Nephron progenitor cell (in vitro differentiated cells): ENCODE results near the gene PYGB.
"Not testable (repeated sequence)": the region's sequence is repeated elsewhere in the genome, so short reads cannot be mapped to it uniquely, and the experiment has no call there.

Experiments used
- DNase-seq: peaks from one replicate; pipeline ENCODE4 v3.0.0; 2021
- H3K27ac Mint-ChIP-seq: 2 replicates; pipeline ENCODE4 v1.8.0; 2021; ENCODE audit warnings: mild to moderate bottlenecking, moderate library complexity, mixed read lengths
- H3K27me3 Mint-ChIP-seq: 2 replicates; pipeline ENCODE4 v1.8.0; 2021; ENCODE audit warnings: mild to moderate bottlenecking, low read depth, mixed read lengths; ENCODE audit not compliant: poor library complexity
- H3K36me3 Mint-ChIP-seq: 2 replicates; pipeline ENCODE4 v1.8.0; 2021; ENCODE audit warnings: low read depth, mixed read lengths
- H3K4me1 Mint-ChIP-seq: 2 replicates; pipeline ENCODE4 v1.8.0; 2021; ENCODE audit warnings: mixed read lengths
- H3K4me3 Mint-ChIP-seq: 2 replicates; pipeline ENCODE4 v1.8.0; 2021; ENCODE audit warnings: mild to moderate bottlenecking, moderate library complexity, mixed read lengths
- H3K9me3 Mint-ChIP-seq: 2 replicates; pipeline ENCODE4 v1.8.0; 2021; ENCODE audit warnings: mild to moderate bottlenecking, moderate library complexity, mixed read lengths
- CTCF ChIP-seq: fragments of 200-600 bp; sonication (generic); IDR thresholded peaks from 2 replicates; pipeline ENCODE4 v1.5.0; 2021; ENCODE audit warnings: antibody characterized with exemption

The PYGB gene

GRCh38 chr20:25257130-25257529 lies 9.2 kb downstream of the PYGB start:
- no peaks in the 10 kb centered on the region for H3K27me3 Mint-ChIP-seq
- H3K4me1 Mint-ChIP-seq, result peaks cover 21% of the 10 kb centered on the region
- no peak for DNase-seq
- H3K27ac Mint-ChIP-seq, result no peak overlapping the region
- peaks cover 36% of the 10 kb centered on the region for H3K9me3 Mint-ChIP-seq
- TF ChIP-seq CTCF, result no peak
- H3K4me3 Mint-ChIP-seq, result no peak overlapping the region
- peaks cover 74% of the 10 kb centered on the region for H3K36me3 Mint-ChIP-seq

GRCh38 chr20:25257756-25258475 lies 10.0 kb downstream of the PYGB start:
- H3K4me3 Mint-ChIP-seq, result no peak overlapping the region
- no peaks in the 10 kb centered on the region for H3K27me3 Mint-ChIP-seq
- DNase-seq, result no peak
- H3K36me3 Mint-ChIP-seq, result peaks cover 75% of the 10 kb centered on the region
- H3K9me3 Mint-ChIP-seq, result peaks cover 41% of the 10 kb centered on the region
- no peak for TF ChIP-seq CTCF
- H3K27ac Mint-ChIP-seq, result no peak overlapping the region
- peaks cover 14% of the 10 kb centered on the region for H3K4me1 Mint-ChIP-seq

GRCh38 chr20:25258476-25258805 lies 10.6 kb downstream of the PYGB start:
- no peak for TF ChIP-seq CTCF
- DNase-seq, result no peak
- H3K36me3 Mint-ChIP-seq, result peaks cover 79% of the 10 kb centered on the region

GRCh38 chr20:25258828-25259227 lies 10.9 kb downstream of the PYGB start:
- peaks cover 4% of the 10 kb centered on the region for H3K27me3 Mint-ChIP-seq
- H3K9me3 Mint-ChIP-seq, result peaks cover 50% of the 10 kb centered on the region
- TF ChIP-seq CTCF, result no peak
- H3K4me3 Mint-ChIP-seq, result no peak overlapping the region
- peaks cover 80% of the 10 kb centered on the region for H3K36me3 Mint-ChIP-seq
- H3K4me1 Mint-ChIP-seq, result peaks cover 8% of the 10 kb centered on the region
- DNase-seq, result no peak
- H3K27ac Mint-ChIP-seq, result no peak overlapping the region

More at GRCh38 chr20:25258476-25258805, 10.6 kb downstream of the PYGB start:
- no peak overlapping the region for H3K4me3 Mint-ChIP-seq
- peaks cover 3% of the 10 kb centered on the region for H3K27me3 Mint-ChIP-seq
- H3K9me3 Mint-ChIP-seq, result peaks cover 46% of the 10 kb centered on the region
- H3K4me1 Mint-ChIP-seq, result peaks cover 11% of the 10 kb centered on the region
- no peak overlapping the region for H3K27ac Mint-ChIP-seq

GRCh38 chr20:25259358-25259757 lies 11.5 kb downstream of the PYGB start:
- no peak for DNase-seq
- Mint-ChIP-seq H3K27me3 (peaks cover 4% of the 10 kb centered on the region), H3K4me3 (no peak overlapping the region), H3K27ac (no peak overlapping the region), H3K4me1 (peaks cover 5% of the 10 kb centered on the region), H3K9me3 (peaks cover 55% of the 10 kb centered on the region), H3K36me3 (peaks cover 82% of the 10 kb centered on the region)
- TF ChIP-seq CTCF, result no peak

- peaks cover under 1% of the 10 kb centered on the region for H3K4me1 Mint-ChIP-seq
- no peak for TF ChIP-seq CTCF
- H3K9me3 Mint-ChIP-seq, result peaks cover 60% of the 10 kb centered on the region
- H3K27me3 Mint-ChIP-seq, result peaks cover 4% of the 10 kb centered on the region
- peaks cover 82% of the 10 kb centered on the region for H3K36me3 Mint-ChIP-seq
- H3K4me3 Mint-ChIP-seq, result no peak overlapping the region
- DNase-seq, result no peak
- H3K27ac Mint-ChIP-seq, result no peak overlapping the region
Observed at GRCh38 chr20:25259788-25260254, 11.9 kb downstream of the PYGB start.

GRCh38 chr20:25260770-25261437 lies 13.0 kb downstream of the PYGB start:
- Mint-ChIP-seq H3K36me3 (peaks cover 93% of the 10 kb centered on the region), H3K9me3 (peaks cover 66% of the 10 kb centered on the region)
- H3K27me3 Mint-ChIP-seq, DNase-seq, H3K4me3 Mint-ChIP-seq, H3K4me1 Mint-ChIP-seq, H3K27ac Mint-ChIP-seq: not testable (repeated sequence)
